Adipocyte (in vitro differentiated cells): Measurements from ENCODE around the gene CPVL.

ENCODE experiments used
- DNase-seq: peaks from one replicate; pipeline ENCODE4 v3.0.0-alpha.2; 2015; ENCODE audit warnings: low read depth
- H3K27me3 ChIP-seq: replicated peaks from 2 replicates; pipeline ENCODE4 v1.7.0; 2013; ENCODE audit warnings: mild to moderate bottlenecking, low read length, moderate library complexity; ENCODE audit not compliant: control insufficient read depth, insufficient read depth
- H3K36me3 ChIP-seq: 2 replicates; pipeline ENCODE4 v1.7.0; 2013; ENCODE audit warnings: low read length, mild to moderate bottlenecking, moderate library complexity; ENCODE audit not compliant: control insufficient read depth, insufficient read depth, severe bottlenecking
- H3K4me1 ChIP-seq: 2 replicates; pipeline ENCODE4 v1.7.0; 2013; ENCODE audit warnings: mild to moderate bottlenecking, low read length, moderate library complexity; ENCODE audit not compliant: control insufficient read depth, insufficient read depth
- H3K4me3 ChIP-seq: 2 replicates; pipeline ENCODE4 v1.7.0; 2013; ENCODE audit warnings: mild to moderate bottlenecking, low read length, moderate library complexity
- H3K9ac ChIP-seq: 2 replicates; pipeline ENCODE4 v1.7.0; 2013; ENCODE audit warnings: mild to moderate bottlenecking, low read length, moderate library complexity
- H3K9me3 ChIP-seq: 2 replicates; pipeline ENCODE4 v1.7.0; 2013; ENCODE audit warnings: mild to moderate bottlenecking, low read length, moderate library complexity; ENCODE audit not compliant: control insufficient read depth

The CPVL gene

DNA sequence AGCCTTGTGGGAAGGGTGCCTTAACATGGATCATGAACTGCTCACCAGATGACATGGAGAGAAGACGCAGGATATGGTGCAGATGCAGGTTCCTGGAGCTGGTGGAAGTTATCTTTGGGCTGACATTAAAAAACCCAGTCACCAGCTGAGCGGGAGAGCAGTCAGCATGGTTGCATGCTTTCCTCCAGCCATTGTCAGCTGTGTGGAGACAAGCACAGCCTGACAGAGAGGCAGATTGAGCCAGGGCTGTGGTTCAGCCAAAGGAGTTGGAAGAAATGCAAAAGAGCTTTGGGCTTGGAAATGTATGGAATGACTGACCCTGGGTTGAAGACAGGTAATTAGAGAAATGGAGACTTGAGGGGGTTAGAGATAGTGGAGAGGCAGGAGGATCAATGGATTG is 79.7 kb downstream of the CPVL start:
- no peak overlapping the region for H3K4me3 ChIP-seq
- H3K9me3 ChIP-seq = no peaks in the 10 kb centered on the region
- peaks cover 4% of the 10 kb centered on the region for H3K4me1 ChIP-seq
- no peak overlapping the region for H3K9ac ChIP-seq
- no peak for DNase-seq
- no peaks in the 10 kb centered on the region for H3K36me3 ChIP-seq
- H3K27me3 ChIP-seq = no peaks in the 10 kb centered on the region

DNA sequence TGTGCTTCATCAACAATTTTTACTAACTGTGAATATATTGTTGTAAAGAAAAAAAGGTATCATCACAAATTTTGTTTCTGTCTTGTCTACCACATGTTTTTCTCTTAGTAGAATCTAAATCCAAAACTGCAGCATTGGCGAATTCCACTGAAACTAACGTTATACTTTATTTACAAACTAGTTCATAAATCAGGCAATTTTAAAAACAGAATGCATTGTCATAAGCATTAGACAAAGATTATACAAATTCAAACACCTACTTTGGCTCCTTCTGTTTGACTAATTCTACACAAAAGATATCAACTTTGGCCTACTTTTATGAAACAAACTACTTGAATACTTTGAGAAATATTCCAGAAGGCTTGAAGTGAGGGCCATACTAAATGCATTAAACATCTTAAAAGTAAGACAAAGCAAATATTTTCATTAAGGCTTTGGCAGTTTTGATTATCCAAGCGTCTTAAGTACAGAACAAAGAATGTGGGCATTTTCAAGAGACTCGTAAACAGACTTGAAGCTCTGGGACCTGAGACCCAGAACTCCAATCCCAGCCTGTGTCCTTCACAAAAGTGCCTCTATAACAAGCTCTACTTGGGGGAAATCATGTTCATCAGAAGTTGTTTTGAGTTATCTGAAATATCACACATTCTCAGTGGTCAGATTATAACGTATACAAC is 81.0 kb downstream of the CPVL start:
- H3K4me3 ChIP-seq = no peak overlapping the region
- H3K4me1 ChIP-seq = peaks cover 4% of the 10 kb centered on the region
- H3K9me3 ChIP-seq = no peaks in the 10 kb centered on the region
- no peak for DNase-seq
- H3K27me3 ChIP-seq = no peaks in the 10 kb centered on the region
- H3K36me3 ChIP-seq = no peaks in the 10 kb centered on the region
- no peak overlapping the region for H3K9ac ChIP-seq

DNA sequence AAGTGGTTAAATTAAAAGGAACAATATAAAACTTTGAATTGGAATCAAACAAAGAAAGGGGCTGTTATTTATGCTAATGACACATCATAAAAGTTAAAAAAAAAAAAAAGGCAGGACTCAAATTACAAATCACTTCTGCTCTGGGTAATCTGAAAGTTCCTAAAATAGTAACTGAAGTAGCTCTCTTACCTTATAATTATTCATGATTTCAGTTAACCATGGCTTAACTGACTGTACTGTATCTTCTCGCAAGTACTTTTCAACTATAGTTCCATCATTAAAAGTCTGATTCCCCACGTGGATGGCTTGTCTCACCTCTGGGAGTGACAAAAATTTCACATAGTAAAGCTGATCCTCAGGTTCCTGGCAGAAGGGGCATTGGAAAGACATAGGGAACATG is 82.5 kb downstream of the CPVL start:
- peaks cover 2% of the 10 kb centered on the region for H3K9me3 ChIP-seq
- no peaks in the 10 kb centered on the region for H3K36me3 ChIP-seq
- no peak overlapping the region for H3K4me3 ChIP-seq
- H3K4me1 ChIP-seq = peaks cover 4% of the 10 kb centered on the region
- H3K9ac ChIP-seq = no peak overlapping the region
- no peaks in the 10 kb centered on the region for H3K27me3 ChIP-seq
- no peak for DNase-seq

DNA sequence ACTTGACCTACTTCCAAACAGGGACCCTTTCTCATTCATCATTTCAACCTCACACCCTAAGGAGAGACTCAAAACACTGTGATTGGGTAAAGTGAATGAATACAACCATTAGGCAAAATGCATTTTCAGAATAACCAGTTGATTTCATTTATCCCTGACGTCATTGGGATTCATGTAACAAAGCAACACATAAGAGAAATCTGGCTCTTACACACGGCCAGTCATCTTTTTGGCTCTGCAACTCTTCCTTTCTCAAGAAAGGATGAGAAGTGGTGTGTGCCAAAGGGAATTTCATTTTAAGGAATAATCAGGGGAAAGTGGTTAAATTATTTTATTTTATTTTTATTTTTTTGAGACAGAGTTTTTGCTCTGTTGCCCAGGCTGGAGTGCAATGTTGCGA is 83.1 kb downstream of the CPVL start:
- Histone ChIP-seq H3K9me3 (peaks cover 5% of the 10 kb centered on the region), H3K27me3 (no peaks in the 10 kb centered on the region)

DNA sequence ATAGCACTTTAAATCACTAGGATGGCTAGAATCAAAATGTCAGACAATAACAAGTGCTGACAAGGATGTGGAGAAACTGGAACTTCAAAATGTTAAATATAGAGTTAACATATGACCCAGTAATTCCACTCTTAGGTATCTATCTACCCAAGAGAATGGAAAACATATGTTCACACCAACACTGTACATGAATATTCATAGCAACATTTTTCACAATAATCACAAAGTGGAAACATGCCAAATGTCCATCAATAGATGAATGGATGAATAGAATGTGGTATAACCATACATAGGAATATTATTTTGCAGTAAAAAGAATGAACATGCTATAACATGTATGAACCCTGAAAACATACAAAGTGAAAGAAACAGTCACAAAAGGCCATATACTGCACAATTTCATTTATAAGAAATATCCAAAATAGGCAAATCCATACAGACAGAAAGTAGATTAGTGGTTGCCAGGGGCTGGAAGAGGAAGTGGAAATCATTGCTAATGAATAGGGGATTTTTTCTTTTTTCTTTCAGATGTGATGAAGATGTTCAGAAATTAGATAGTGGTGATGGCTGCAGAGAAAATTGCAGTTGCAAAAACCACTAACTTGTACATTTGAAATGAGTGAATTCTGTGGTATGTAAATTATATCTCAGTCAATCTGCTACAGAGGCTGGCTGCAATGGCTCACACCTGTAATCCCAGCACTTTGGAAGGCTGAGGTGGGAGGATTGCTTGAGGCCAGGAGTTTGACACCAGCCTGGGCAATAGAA is 93.0 kb downstream of the CPVL start:
- H3K4me3 ChIP-seq = no peak overlapping the region
- DNase-seq = no peak

More for the DNA sequence above, 83.1 kb downstream of the CPVL start:
- Histone ChIP-seq H3K9ac (no peak overlapping the region), H3K4me3 (no peak overlapping the region), H3K36me3 (no peaks in the 10 kb centered on the region), H3K4me1 (peaks cover 4% of the 10 kb centered on the region)
- DNase-seq = no peak

DNA sequence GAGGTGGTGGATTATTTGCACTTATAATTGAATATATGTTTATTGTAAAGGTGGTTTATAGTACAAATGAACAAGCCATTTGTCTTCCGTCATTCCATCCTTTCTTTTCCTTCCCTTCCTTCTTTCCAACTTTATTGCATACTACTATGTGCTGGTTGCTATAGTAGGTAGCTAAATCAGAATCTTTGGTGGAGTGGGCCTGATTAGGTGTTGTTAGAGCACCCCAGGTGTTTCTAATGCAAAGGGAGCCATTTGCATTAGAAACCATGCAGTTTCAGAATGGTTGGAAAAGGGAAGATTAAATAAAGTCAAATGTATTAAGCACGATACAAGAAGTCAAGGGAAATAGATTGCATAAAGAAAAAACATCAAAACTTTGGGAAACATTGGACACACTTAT is 99.4 kb downstream of the CPVL start:
- no peaks in the 10 kb centered on the region for H3K27me3 ChIP-seq
- DNase-seq = no peak
- H3K4me3 ChIP-seq = no peak overlapping the region
- H3K9me3 ChIP-seq = no peaks in the 10 kb centered on the region
- no peaks in the 10 kb centered on the region for H3K36me3 ChIP-seq
- H3K4me1 ChIP-seq = peaks cover 4% of the 10 kb centered on the region
- H3K9ac ChIP-seq = no peak overlapping the region

More for the DNA sequence above, 93.0 kb downstream of the CPVL start:
- Histone ChIP-seq H3K9ac (no peak overlapping the region), H3K9me3 (peaks cover 5% of the 10 kb centered on the region), H3K36me3 (no peaks in the 10 kb centered on the region), H3K27me3 (no peaks in the 10 kb centered on the region), H3K4me1 (no peaks in the 10 kb centered on the region)

DNA sequence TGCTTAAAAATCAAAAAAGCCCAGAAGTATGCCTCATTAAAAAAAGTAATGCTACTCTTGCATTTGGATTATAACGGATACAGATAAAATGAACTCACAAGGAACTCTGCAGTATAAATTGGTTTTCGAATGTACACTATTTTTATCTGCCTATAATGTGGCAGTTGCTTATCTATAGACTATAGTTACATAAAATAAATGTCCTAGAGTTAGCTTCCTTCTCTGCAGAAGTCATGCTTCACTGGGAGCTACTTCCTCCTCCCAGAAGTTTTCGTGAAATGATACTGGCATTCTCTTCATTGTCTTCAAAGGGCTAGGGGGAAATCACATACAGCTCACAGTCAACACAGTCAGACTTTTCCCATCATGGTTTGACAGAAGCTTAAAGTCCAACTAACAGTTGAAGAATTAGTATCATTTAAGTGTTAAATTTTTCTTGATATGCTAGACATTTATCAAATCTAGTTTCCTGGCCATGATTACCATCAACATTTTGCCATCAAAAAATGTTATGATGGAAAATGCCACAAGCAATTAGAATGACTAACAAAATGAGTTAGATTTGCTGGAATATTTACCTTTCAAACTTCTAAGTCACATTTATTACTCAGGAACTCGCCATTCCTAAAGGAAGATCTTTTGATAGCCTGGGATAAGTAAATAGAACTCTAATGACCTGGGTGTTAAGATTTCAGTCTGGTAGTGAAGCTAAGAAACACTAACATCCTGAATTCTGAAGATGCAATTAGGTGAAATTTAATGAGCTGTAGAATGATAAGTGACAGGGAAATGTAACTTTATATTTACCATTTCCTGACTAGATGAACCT is 100.9 kb downstream of the CPVL start:
- peaks cover 9% of the 10 kb centered on the region for H3K4me1 ChIP-seq
- DNase-seq = no peak
- no peaks in the 10 kb centered on the region for H3K36me3 ChIP-seq
- no peaks in the 10 kb centered on the region for H3K9me3 ChIP-seq
- no peaks in the 10 kb centered on the region for H3K27me3 ChIP-seq
- no peak overlapping the region for H3K4me3 ChIP-seq
- no peak overlapping the region for H3K9ac ChIP-seq

DNA sequence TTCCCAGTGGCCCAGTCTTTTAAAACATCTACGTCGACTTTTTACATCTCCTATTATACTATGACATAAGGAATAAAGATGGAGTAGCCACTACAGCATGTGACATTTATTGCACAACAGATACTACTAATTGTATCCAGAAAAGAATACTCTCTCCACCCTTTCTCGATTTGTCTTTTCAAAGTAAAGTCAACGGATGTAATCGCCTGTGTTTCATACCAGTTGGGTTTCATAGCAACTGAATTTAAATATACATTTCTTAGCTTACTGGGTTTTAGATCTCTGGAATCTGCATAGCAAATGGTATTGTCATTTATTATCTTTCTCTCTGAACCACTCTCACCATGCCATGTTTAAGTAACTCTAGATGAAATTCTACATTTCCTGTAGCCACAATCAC is 101.8 kb downstream of the CPVL start:
- peaks cover 17% of the 10 kb centered on the region for H3K4me1 ChIP-seq
- H3K9ac ChIP-seq = no peak overlapping the region
- no peak overlapping the region for H3K4me3 ChIP-seq
- no peaks in the 10 kb centered on the region for H3K36me3 ChIP-seq
- no peaks in the 10 kb centered on the region for H3K9me3 ChIP-seq
- no peaks in the 10 kb centered on the region for H3K27me3 ChIP-seq
- peak; percentile 80 for DNase-seq

DNA sequence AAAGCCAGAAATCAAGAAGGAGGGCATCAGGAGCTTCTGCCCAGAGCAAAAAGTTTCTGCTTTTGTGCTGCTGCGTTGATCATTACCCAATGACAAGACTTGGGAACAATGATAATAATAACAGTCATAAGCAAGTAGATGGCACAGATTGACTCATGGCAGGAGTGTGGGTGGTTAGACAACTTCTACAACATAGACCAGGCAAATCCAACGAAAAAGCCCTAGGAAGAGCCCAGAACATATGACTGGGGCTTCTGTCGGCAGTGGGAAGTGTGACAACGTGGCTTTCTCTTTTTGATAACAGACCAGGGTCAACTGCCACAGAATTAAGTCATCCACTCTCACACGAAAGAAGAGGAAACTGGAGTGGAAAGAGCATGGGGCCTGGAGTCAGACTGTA is 102.8 kb downstream of the CPVL start:
- H3K4me3 ChIP-seq = no peak overlapping the region
- peaks cover 22% of the 10 kb centered on the region for H3K4me1 ChIP-seq
- H3K9me3 ChIP-seq = no peaks in the 10 kb centered on the region
- H3K9ac ChIP-seq = no peak overlapping the region
- no peaks in the 10 kb centered on the region for H3K27me3 ChIP-seq
- no peak for DNase-seq
- no peaks in the 10 kb centered on the region for H3K36me3 ChIP-seq

DNA sequence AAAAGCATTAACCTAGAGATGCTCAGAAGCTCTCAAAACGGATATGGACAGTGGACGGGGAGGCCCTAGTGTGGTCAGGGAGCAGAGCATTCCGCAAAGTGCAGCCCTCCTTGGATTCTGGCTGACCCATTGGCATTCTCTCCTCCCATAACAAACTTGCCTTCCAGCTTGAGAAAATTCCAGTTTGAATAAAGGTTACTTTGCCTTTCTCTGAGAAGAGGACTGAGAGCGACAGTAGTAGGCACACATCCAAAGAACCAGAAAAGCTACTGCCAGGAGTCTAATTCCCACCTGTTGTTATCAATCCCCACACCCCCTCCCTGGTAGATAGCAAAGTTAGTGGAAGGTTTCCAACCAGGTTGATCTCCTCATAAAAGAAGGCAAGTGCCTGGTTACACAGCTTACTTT is 103.5 kb downstream of the CPVL start:
- no peaks in the 10 kb centered on the region for H3K9me3 ChIP-seq
- no peak overlapping the region for H3K9ac ChIP-seq
- H3K27me3 ChIP-seq = no peaks in the 10 kb centered on the region
- no peak for DNase-seq
- H3K4me3 ChIP-seq = no peak overlapping the region
- H3K36me3 ChIP-seq = no peaks in the 10 kb centered on the region
- peaks cover 22% of the 10 kb centered on the region for H3K4me1 ChIP-seq

DNA sequence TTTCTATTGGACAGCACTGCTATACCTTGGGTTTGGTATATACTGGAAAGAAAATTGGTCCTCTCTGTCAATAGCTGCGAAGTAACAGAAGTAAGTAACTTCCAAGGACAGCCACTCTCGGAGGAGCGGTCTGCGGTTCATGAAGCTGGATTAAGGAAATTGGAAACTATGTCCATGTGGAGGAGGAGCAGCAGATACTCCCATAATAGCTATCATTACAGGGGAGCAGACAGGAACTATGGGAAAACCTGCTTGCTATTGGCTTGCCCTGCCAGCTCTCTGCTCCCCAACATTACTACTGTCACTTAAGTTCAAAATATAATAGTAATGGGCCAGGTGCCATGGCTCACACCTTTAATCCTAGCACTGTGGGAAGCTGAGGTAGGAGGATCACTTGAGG is 104.3 kb downstream of the CPVL start:
- H3K4me1 ChIP-seq = peaks cover 22% of the 10 kb centered on the region
- no peaks in the 10 kb centered on the region for H3K9me3 ChIP-seq
- no peak overlapping the region for H3K4me3 ChIP-seq
- no peaks in the 10 kb centered on the region for H3K36me3 ChIP-seq
- H3K27me3 ChIP-seq = no peaks in the 10 kb centered on the region
- no peak for DNase-seq
- H3K9ac ChIP-seq = no peak overlapping the region
